Measurements from ENCODE around the gene ATRNL1.

ATRNL1 gene

GRCh38 chr10:115941361-115941771 is 848.2 kb downstream of the ATRNL1 start:
- H2AFZ ChIP-seq (ENCODE audit: low read length), result no peak overlapping the region
- no peaks in the 10 kb centered on the region for H3K9me3 ChIP-seq (replicated peaks; ENCODE audit: insufficient read depth, low read length)
- H3K27ac ChIP-seq (ENCODE audit: low read length), result no peak overlapping the region
- no peaks in the 10 kb centered on the region for H3K36me3 ChIP-seq (replicated peaks; ENCODE audit: insufficient read depth, low read length)
- H3K4me1 ChIP-seq (ENCODE audit: low read length), result peaks cover 22% of the 10 kb centered on the region
- H3K4me3 ChIP-seq (ENCODE audit: low read length), result no peak overlapping the region
- no peak for DNase-seq
- no peak overlapping the region for H3K4me2 ChIP-seq (ENCODE audit: low read depth, low read length)
- no peaks in the 10 kb centered on the region; the same call in 1 of the 2 replicates for H3F3A ChIP-seq (ENCODE audit: insufficient read depth, low read length)
- no peaks in the 10 kb centered on the region for H3K9me2 ChIP-seq (replicated peaks; ENCODE audit: insufficient read depth, low read length)
- no peak for TF ChIP-seq CTCF (IDR thresholded peaks at IDR 0.05; ENCODE audit: low read length)
- TF ChIP-seq EZH2phosphoT487 (IDR thresholded peaks at IDR 0.05; ENCODE audit: low read length), result no peak
- no peak for TF ChIP-seq EZH2 (optimal IDR thresholded peaks at IDR 0.05; ENCODE audit: low read depth, low read length)
- no peaks in the 10 kb centered on the region for H3K27me3 ChIP-seq (replicated peaks; ENCODE audit: insufficient read depth, low read length)
- H3K9ac ChIP-seq (ENCODE audit: low read length), result no peak overlapping the region
- no peaks in the 10 kb centered on the region for H3K79me2 ChIP-seq (ENCODE audit: low read length)
- no peaks in the 10 kb centered on the region for H4K20me1 ChIP-seq (ENCODE audit: insufficient read depth, low read length)

- TF ChIP-seq EZH2 (optimal IDR thresholded peaks at IDR 0.05; ENCODE audit: low read depth, low read length), result no peak
- TF ChIP-seq CTCF (IDR thresholded peaks at IDR 0.05; ENCODE audit: low read length), result no peak
- no peak for TF ChIP-seq EZH2phosphoT487 (IDR thresholded peaks at IDR 0.05; ENCODE audit: low read length)
- DNase-seq, result no peak
- Histone ChIP-seq H3K79me2 (ENCODE audit: low read length) (no peaks in the 10 kb centered on the region), H3K27ac (ENCODE audit: low read length) (no peak overlapping the region), H3K27me3 (replicated peaks; ENCODE audit: insufficient read depth, low read length) (no peaks in the 10 kb centered on the region), H3K4me3 (ENCODE audit: low read length) (no peak overlapping the region), H3K9me2 (replicated peaks; ENCODE audit: insufficient read depth, low read length) (no peaks in the 10 kb centered on the region), H3K36me3 (replicated peaks; ENCODE audit: insufficient read depth, low read length) (no peaks in the 10 kb centered on the region), H3K9me3 (replicated peaks; ENCODE audit: insufficient read depth, low read length) (no peaks in the 10 kb centered on the region), H3K9ac (ENCODE audit: low read length) (no peak overlapping the region), H3K4me2 (ENCODE audit: low read depth, low read length) (no peak overlapping the region), H3F3A (ENCODE audit: insufficient read depth, low read length) (no peaks in the 10 kb centered on the region; the same call in 1 of the 2 replicates), H3K4me1 (ENCODE audit: low read length) (peaks cover 22% of the 10 kb centered on the region), H2AFZ (ENCODE audit: low read length) (no peak overlapping the region), H4K20me1 (ENCODE audit: insufficient read depth, low read length) (no peaks in the 10 kb centered on the region)
Observed at GRCh38 chr10:115942101-115942500, 848.9 kb downstream of the ATRNL1 start.

GRCh38 chr10:115944538-115944937 is 851.4 kb downstream of the ATRNL1 start:
- no peak for DNase-seq
- no peak overlapping the region for H3K4me2 ChIP-seq (ENCODE audit: low read depth, low read length)
- no peak overlapping the region for H3K27ac ChIP-seq (ENCODE audit: low read length)
- H3K79me2 ChIP-seq (ENCODE audit: low read length), result no peaks in the 10 kb centered on the region
- no peaks in the 10 kb centered on the region for H3F3A ChIP-seq (ENCODE audit: insufficient read depth, low read length)
- TF ChIP-seq EZH2 (optimal IDR thresholded peaks at IDR 0.05; ENCODE audit: low read depth, low read length), result no peak
- H3K9me2 ChIP-seq (replicated peaks; ENCODE audit: insufficient read depth, low read length), result no peaks in the 10 kb centered on the region
- no peaks in the 10 kb centered on the region for H3K9me3 ChIP-seq (replicated peaks; ENCODE audit: insufficient read depth, low read length)
- H3K4me3 ChIP-seq (ENCODE audit: low read length), result no peak overlapping the region
- peaks cover 20% of the 10 kb centered on the region for H3K4me1 ChIP-seq (ENCODE audit: low read length)
- no peaks in the 10 kb centered on the region for H4K20me1 ChIP-seq (ENCODE audit: insufficient read depth, low read length)
- H2AFZ ChIP-seq (ENCODE audit: low read length), result no peak overlapping the region
- H3K9ac ChIP-seq (ENCODE audit: low read length), result no peak overlapping the region
- H3K27me3 ChIP-seq (replicated peaks; ENCODE audit: insufficient read depth, low read length), result no peaks in the 10 kb centered on the region
- H3K36me3 ChIP-seq (replicated peaks; ENCODE audit: insufficient read depth, low read length), result no peaks in the 10 kb centered on the region

- Histone ChIP-seq H3K27ac (ENCODE audit: low read length) (no peak overlapping the region), H4K20me1 (ENCODE audit: insufficient read depth, low read length) (no peaks in the 10 kb centered on the region), H3K9me2 (replicated peaks; ENCODE audit: insufficient read depth, low read length) (no peaks in the 10 kb centered on the region), H3F3A (ENCODE audit: insufficient read depth, low read length) (0 out of 2 replicates have a peak, but pooled peaks cover 6% of the 10 kb centered on the region), H3K27me3 (replicated peaks; ENCODE audit: insufficient read depth, low read length) (no peaks in the 10 kb centered on the region), H3K9ac (ENCODE audit: low read length) (no peak overlapping the region), H3K9me3 (replicated peaks; ENCODE audit: insufficient read depth, low read length) (no peaks in the 10 kb centered on the region), H2AFZ (ENCODE audit: low read length) (no peak overlapping the region), H3K79me2 (ENCODE audit: low read length) (no peaks in the 10 kb centered on the region), H3K4me3 (ENCODE audit: low read length) (no peak overlapping the region), H3K4me2 (ENCODE audit: low read depth, low read length) (no peak overlapping the region), H3K36me3 (replicated peaks; ENCODE audit: insufficient read depth, low read length) (no peaks in the 10 kb centered on the region), H3K4me1 (ENCODE audit: low read length) (peaks cover 24% of the 10 kb centered on the region)
- DNase-seq, result no peak
- TF ChIP-seq CTCF (IDR thresholded peaks at IDR 0.05; ENCODE audit: low read length) (no peak), EZH2phosphoT487 (IDR thresholded peaks at IDR 0.05; ENCODE audit: low read length) (no peak), EZH2 (optimal IDR thresholded peaks at IDR 0.05; ENCODE audit: low read depth, low read length) (no peak)
Observed at GRCh38 chr10:115945701-115946445, 852.7 kb downstream of the ATRNL1 start.

All from MM.1S (cell line).